NB4 (cell line): ENCODE measurements around the gene CDK11B.
"Not testable (repeated sequence)": the region's sequence is repeated elsewhere in the genome, so short reads cannot be mapped to it uniquely, and the experiment has no call there.

Experiments
- DNase-seq: peaks from one replicate; pipeline ENCODE4 v3.0.0; 2010; ENCODE audit warnings: low read depth
- H3K4me3 ChIP-seq: one replicate; pipeline ENCODE4 v1.5.1; 2011; ENCODE audit warnings: mild to moderate bottlenecking, low read depth, low read length, moderate library complexity
- CTCF ChIP-seq: IDR thresholded peaks from one replicate; pipeline ENCODE4 v1.5.1; 2012; ENCODE audit warnings: low read depth, low read length
- MAX ChIP-seq: IDR thresholded peaks from 2 replicates; pipeline ENCODE4 v1.6.1; 2011; ENCODE audit warnings: low read depth, low read length
- MYC ChIP-seq: IDR thresholded peaks from 2 replicates; pipeline ENCODE4 v1.6.1; 2011; ENCODE audit warnings: low read depth, low read length
- POLR2A ChIP-seq: IDR thresholded peaks from 2 replicates; pipeline ENCODE4 v1.6.1; 2011; ENCODE audit warnings: mild to moderate bottlenecking; ENCODE audit not compliant: insufficient read length; ENCODE audit errors: extremely low read depth

CDK11B gene

GRCh38 chr1:1598720-1599029 is 60.1 kb downstream of the CDK11B start:
- TF ChIP-seq POLR2A (no peak), MYC (no peak)
- H3K4me3 ChIP-seq = no peak overlapping the region
- DNase-seq = peak; percentile 4

DNA sequence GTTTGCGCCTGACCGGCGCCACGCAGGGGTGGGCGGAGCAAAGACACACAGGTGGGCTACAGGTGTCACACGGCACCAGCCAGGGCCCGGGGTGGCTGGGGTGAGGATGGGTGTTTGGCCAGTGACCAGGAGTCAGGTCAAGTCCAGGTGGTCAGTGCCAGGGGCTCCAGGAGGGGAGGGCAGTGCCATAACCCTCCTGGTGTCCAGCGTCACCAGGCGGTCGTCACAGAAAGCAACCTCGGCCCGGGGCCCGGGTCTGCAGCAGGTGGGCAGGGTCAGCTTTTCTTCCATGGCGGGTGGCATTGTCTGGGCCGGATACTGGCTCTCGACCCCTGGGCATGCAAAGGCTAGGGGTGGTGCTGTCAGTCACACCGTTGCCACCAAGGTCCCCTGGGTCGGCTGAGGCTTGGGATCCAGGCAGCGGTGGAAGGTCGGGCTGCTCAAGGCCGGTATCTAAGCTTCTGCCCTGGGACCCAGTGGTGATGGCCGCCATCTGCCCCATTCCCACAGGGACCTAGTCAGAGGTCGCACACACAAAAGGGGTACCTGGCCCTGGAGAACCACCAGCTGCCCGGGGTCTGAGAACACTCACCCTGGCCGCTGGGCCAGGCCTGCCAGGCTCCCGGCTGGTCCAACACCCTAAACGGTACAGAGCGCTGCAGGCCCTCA is 60.6 kb downstream of the CDK11B start:
- TF ChIP-seq MAX (no peak), MYC (no peak), POLR2A (no peak), CTCF (no peak)
- no peak overlapping the region for H3K4me3 ChIP-seq
- peak; percentile 6 for DNase-seq

GRCh38 chr1:1597275-1597930 is 61.4 kb downstream of the CDK11B start:
- H3K4me3 ChIP-seq = no peak overlapping the region
- peak; percentile 63 for DNase-seq

GRCh38 chr1:1596493-1597274 is 62.1 kb downstream of the CDK11B start:
- no peak for TF ChIP-seq MAX
- TF ChIP-seq POLR2A = no peak
- no peak for TF ChIP-seq MYC
- no peak for TF ChIP-seq CTCF
- H3K4me3 ChIP-seq = no peak overlapping the region
- peak; percentile 49 for DNase-seq

More at GRCh38 chr1:1597275-1597930, 61.4 kb downstream of the CDK11B start:
- no peak for TF ChIP-seq MAX
- peak; percentile 2 for TF ChIP-seq CTCF

DNA sequence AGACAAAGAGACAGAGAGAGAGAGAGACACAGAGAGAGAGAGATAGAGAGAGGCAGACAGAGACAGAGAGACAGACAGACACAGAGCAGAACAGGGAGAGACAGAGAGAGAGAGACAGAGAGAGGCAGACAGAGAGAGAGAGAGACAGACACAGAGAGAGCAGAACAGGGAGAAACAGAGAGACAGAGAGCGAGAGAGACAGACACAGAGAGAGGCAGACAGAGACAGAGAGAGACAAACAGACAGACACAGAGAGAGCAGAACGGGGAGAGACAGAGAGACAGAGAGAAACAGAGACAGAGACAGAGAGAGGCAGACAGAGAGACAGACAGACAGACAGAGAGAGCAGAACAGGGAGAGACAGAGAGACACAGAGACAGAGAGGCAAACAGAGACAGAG is 63.5 kb downstream of the CDK11B start:
- DNase-seq, H3K4me3 ChIP-seq: not testable (repeated sequence)

DNA sequence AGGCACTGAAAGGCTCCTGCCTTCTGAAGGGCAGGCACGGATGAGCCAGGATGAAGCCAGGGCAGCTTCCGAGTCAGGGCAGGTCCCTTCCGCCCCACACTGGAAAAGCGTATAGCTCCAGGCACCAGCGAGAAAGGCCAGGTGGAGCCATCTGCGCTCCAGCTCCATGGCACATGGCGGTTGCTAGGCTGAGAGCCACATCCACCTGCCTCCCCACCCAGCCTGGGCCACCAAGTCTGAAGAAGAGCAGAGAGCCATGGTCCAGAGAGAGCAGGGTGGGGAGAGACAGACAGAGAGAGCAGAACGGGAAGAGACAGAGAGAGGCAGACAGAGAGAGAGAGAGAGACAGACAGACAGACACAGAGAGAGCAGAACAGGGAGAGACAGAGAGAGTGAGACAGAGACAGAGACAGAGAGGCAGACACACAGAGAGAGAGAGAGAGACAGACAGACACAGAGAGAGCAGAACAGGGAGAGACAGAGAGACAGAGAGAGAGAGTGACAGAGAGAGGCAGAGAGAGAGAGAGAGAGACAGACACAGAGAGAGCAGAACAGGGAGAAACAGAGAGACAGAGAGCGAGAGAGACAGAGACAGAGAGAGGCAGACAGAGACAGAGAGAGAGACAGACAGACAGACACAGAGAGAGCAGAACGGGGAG is 64.1 kb downstream of the CDK11B start:
- no peak for DNase-seq
- H3K4me3 ChIP-seq = no peak overlapping the region
- TF ChIP-seq CTCF (no peak), MAX (no peak), POLR2A (no peak), MYC (no peak)
